Large intestine (tissue), 3 donors: ENCODE measurements around the gene RPL22. TPM values are rescaled to one million over a fixed set of nuclear protein-coding genes. Genes with fewer than 3 reads are reported as not detected.

Experiments used
- DNase-seq, 2 donors: peaks; one replicate each; pipeline versions ENCODE4 v3.0.0 to v3.0.0-alpha.2; 2013
- H3K27ac ChIP-seq: one replicate; pipeline ENCODE4 v1.5.1; 2013; ENCODE audit warnings: low read length
- H3K27me3 ChIP-seq: 2 replicates; pipeline ENCODE4 v1.6.1; 2013; ENCODE audit warnings: low read length; ENCODE audit not compliant: control insufficient read depth, insufficient read depth
- H3K36me3 ChIP-seq: 2 replicates; pipeline ENCODE4 v1.6.1; 2013; ENCODE audit warnings: low read length; ENCODE audit not compliant: control insufficient read depth, insufficient read depth
- H3K4me1 ChIP-seq: one replicate; pipeline ENCODE4 v1.6.1; 2013; ENCODE audit warnings: low read length; ENCODE audit not compliant: control insufficient read depth, insufficient read depth
- H3K4me3 ChIP-seq: one replicate; pipeline ENCODE4 v1.5.1; 2013; ENCODE audit warnings: low read length
- H3K9me3 ChIP-seq: one replicate; pipeline ENCODE4 v1.6.1; 2013; ENCODE audit warnings: mild to moderate bottlenecking, low read depth, low read length, moderate library complexity; ENCODE audit not compliant: control insufficient read depth
- WGBS: methylation state at CpG from one replicate; pipeline ENCODE4 v1.1.5; 2013; ENCODE audit warnings: low lambda C conversion rate; ENCODE audit not compliant: insufficient coverage; 5-methylcytosine and 5-hydroxymethylcytosine counted together
- polyA plus RNA-seq: library from polyadenylated mRNA; unstranded; fragments of 120-200 nt; gene quantifications from one replicate; pipeline ENCODE4 v1.2.1, GENCODE V29; 2013

Gene RPL22
- polyA plus RNA-seq, 1 donor, result 1,131 TPM

DNA sequence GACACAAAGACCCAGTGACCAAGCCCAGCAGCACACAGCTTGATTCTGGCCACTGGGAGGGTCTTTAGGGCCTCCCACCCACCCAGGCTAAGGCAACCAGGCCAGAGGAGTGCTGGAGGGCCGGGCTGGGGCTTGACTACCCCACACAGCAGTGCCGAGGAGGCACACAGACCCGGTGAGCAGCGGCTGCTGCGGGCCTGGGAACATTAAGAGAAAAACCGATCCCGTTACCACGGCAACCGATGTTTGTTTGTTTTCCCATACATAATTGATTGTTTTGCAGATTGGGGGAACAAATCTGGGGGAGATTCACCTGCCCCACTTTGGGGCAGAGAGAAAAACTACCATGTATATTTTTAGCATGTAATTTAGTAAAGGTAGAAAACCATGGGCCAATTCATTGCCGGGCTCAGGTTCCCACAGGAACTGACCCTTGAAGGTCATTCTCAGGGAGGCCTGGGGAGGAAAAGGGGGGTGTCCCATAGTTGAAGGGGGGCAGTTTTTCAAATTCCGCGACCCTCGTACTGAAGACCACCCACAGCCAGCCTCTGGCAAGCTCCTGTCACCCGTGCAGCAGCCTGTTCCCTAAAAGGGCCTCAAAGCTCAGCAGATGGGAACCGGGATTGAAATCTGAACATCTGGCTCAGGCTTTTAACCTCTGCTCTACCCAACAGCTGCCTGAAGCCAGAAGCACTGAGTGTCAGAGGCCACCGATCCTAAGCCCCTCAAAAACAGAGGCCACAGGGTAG is 54.6 kb downstream of the RPL22 start:
- no peak overlapping the region for H3K4me3 ChIP-seq
- peaks cover 27% of the 10 kb centered on the region for H3K27me3 ChIP-seq
- WGBS, result no CpG with 5 or more reads among the region's 16 CpGs
- H3K4me1 ChIP-seq, result peaks cover 2% of the 10 kb centered on the region
- H3K9me3 ChIP-seq, result peaks cover 2% of the 10 kb centered on the region
- no peaks in the 10 kb centered on the region for H3K36me3 ChIP-seq
- H3K27ac ChIP-seq, result no peak overlapping the region
- no peak for DNase-seq

GRCh38 chr1:6144175-6144574 is 55.2 kb downstream of the RPL22 start:
- no peak for DNase-seq
- Histone ChIP-seq H3K4me3 (no peak overlapping the region), H3K36me3 (no peaks in the 10 kb centered on the region), H3K9me3 (no peaks in the 10 kb centered on the region), H3K27ac (no peak overlapping the region), H3K27me3 (peaks cover 28% of the 10 kb centered on the region), H3K4me1 (peaks cover 2% of the 10 kb centered on the region)
- WGBS, result no CpG with 5 or more reads among the region's 7 CpGs

DNA sequence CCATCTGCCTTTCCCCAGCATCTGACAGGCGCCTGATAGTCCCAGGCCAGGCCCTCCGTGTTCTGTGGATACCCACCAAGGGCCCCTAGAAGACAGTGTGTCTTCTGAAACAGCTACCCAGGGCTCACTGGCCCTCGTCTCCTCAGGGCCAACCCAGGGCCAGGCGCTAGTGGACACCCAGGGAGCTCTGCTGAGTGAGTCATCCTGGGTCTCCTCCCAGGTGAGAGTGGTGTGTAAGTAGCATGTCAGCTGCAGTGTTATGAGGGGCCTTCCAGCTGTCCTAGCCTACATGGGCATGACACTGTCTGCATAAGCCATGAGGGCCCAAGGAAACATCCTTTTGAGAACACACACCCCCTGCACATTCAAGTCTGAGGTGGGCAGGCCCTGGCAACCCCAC is 56.0 kb downstream of the RPL22 start:
- 100% methylated on average over 1 of the region's 4 CpGs for WGBS

GRCh38 chr1:6142734-6143133 is 56.7 kb downstream of the RPL22 start:
- H3K36me3 ChIP-seq, result no peaks in the 10 kb centered on the region
- no peak overlapping the region for H3K4me3 ChIP-seq
- DNase-seq, result no peak
- H3K9me3 ChIP-seq, result no peaks in the 10 kb centered on the region
- peaks cover 17% of the 10 kb centered on the region for H3K27me3 ChIP-seq
- WGBS, result no CpG with 5 or more reads among the region's 4 CpGs
- H3K4me1 ChIP-seq, result no peaks in the 10 kb centered on the region
- no peak overlapping the region for H3K27ac ChIP-seq

More for the DNA sequence above, 56.0 kb downstream of the RPL22 start:
- DNase-seq, result no peak
- Histone ChIP-seq H3K4me1 (no peaks in the 10 kb centered on the region), H3K27ac (no peak overlapping the region), H3K4me3 (no peak overlapping the region), H3K27me3 (peaks cover 23% of the 10 kb centered on the region), H3K9me3 (no peaks in the 10 kb centered on the region), H3K36me3 (no peaks in the 10 kb centered on the region)

- Histone ChIP-seq H3K27ac (no peak overlapping the region), H3K4me3 (no peak overlapping the region), H3K9me3 (no peaks in the 10 kb centered on the region), H3K27me3 (peaks cover 13% of the 10 kb centered on the region), H3K36me3 (no peaks in the 10 kb centered on the region), H3K4me1 (no peaks in the 10 kb centered on the region)
- DNase-seq, result no peak
- no CpG with 5 or more reads among the region's 33 CpGs for WGBS
These were observed 57.3 kb downstream of the RPL22 start for GRCh38 chr1:6142036-6142621.

DNA sequence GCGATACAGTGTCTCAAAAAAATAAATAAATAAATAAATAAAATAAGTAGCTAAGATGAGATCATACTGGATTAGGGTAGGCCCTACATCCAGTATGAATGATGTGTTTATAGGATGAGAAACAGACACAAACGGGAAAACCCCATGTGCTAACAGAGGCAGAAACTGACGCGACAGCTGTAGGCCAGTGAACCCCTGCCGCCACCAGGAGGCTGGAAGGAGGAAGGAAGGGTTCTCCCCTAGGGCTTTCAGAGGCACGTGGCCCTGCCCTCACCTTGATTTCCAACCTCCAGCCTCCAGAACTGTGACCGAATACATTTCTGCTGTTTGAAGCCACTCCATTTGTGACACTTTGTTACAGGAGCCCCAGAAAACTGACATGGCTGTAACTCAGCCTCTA is 57.8 kb downstream of the RPL22 start:
- no peak for DNase-seq
- 40% methylated on average over 1 of the region's 7 CpGs for WGBS
- Histone ChIP-seq H3K27me3 (peaks cover 13% of the 10 kb centered on the region), H3K27ac (no peak overlapping the region), H3K36me3 (no peaks in the 10 kb centered on the region), H3K9me3 (no peaks in the 10 kb centered on the region), H3K4me3 (no peak overlapping the region), H3K4me1 (no peaks in the 10 kb centered on the region)

DNA sequence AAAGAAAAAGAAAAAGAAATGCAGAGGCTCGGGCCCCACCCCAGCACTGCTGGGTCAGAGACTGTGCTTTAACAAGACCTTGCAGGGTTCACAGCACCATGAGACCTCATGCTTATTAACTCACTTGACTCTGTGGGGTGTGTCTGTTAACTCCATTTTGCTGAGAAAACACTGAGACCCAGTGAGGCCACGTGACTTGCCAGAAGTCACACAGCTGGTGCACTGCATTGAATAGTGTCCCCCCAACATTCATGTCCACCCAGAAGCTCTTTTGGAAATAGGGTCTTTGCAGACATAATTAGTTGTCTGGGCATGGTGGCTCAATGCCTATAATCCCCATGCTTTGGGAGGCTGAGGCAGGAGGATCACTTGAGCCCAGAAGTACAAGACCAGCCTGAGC is 59.0 kb downstream of the RPL22 start:
- Histone ChIP-seq H3K4me3 (no peak overlapping the region), H3K27me3 (peaks cover 13% of the 10 kb centered on the region), H3K36me3 (no peaks in the 10 kb centered on the region), H3K9me3 (no peaks in the 10 kb centered on the region), H3K27ac (no peak overlapping the region), H3K4me1 (no peaks in the 10 kb centered on the region)
- no CpG with 5 or more reads among the region's 2 CpGs for WGBS
- DNase-seq, result no peak

DNA sequence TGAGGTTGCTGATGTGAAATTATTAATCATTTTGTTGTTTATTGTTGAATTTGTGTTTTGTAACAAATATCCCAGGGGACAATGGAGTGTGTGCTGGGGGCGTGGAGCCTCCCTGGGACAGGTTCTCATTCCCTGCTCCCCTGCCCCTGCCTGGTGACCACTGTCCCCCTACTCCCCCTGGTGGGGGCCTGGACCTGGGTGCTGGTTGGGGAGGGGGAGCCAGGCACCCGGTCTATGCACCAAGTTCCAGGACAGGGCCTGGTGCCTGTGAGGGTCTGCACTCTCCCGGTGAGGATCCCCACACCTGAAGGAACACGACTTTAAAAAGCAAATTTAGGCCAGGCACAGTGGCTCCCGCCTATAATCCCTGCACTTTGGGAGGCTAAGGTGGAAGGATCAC is 61.6 kb downstream of the RPL22 start:
- Histone ChIP-seq H3K27me3 (peaks cover 4% of the 10 kb centered on the region), H3K9me3 (no peaks in the 10 kb centered on the region), H3K4me3 (no peak overlapping the region), H3K4me1 (no peaks in the 10 kb centered on the region), H3K36me3 (no peaks in the 10 kb centered on the region), H3K27ac (no peak overlapping the region)
- DNase-seq, result no peak
- no CpG with 5 or more reads among the region's 5 CpGs for WGBS

GRCh38 chr1:6136516-6137220 is 62.7 kb downstream of the RPL22 start:
- Histone ChIP-seq H3K36me3 (no peaks in the 10 kb centered on the region), H3K27ac (no peak overlapping the region), H3K4me3 (no peak overlapping the region), H3K27me3 (peaks cover 4% of the 10 kb centered on the region), H3K9me3 (no peaks in the 10 kb centered on the region), H3K4me1 (no peaks in the 10 kb centered on the region)
- DNase-seq, result no peak
- no CpG with 5 or more reads among the region's 16 CpGs for WGBS
